Stomach (tissue), 9 donors: ENCODE data around the gene MINK1. TPM values are rescaled to one million over a fixed set of nuclear protein-coding genes. Genes with fewer than 3 reads are reported as not detected.
A peak's percentile ranks its signal among the peaks of the same experiment; 100 is the strongest.

ENCODE experiments used
- DNase-seq, 2 donors: peaks; one replicate each; pipeline versions ENCODE4 v3.0.0 to v3.0.0-alpha.2; 2013 to 2019
- H3K27ac ChIP-seq, 5 donors: fragments of 200-600 bp in 4 of 5; sonication (generic) in 4 of 5; one replicate each; pipeline ENCODE4 v1.5.1; 2013 to 2019; ENCODE audit warnings: mild to moderate bottlenecking in 1 of 5, moderate library complexity in 1 of 5
- H3K27me3 ChIP-seq, 3 donors: fragments of 200-600 bp; sonication (generic); one replicate each; pipeline ENCODE4 v1.5.1; 2017 to 2019; ENCODE audit warnings: mixed run types in 1 of 3
- H3K36me3 ChIP-seq, 4 donors: fragments of 200-600 bp; sonication (generic); 1 replicate in 3 of 4; 2 replicates in 1 of 4; pipeline ENCODE4 v1.5.1; 2016 to 2019
- H3K4me1 ChIP-seq, 4 donors: fragments of 200-600 bp; sonication (generic); one replicate each; pipeline ENCODE4 v1.5.1; 2016 to 2019
- H3K4me3 ChIP-seq, 4 donors: fragments of 200-600 bp; sonication (generic) in 3 of 4; one replicate each; pipeline ENCODE4 v1.5.1; 2016 to 2019; ENCODE audit warnings: mild to moderate bottlenecking in 1 of 4
- H3K9me3 ChIP-seq, 4 donors: fragments of 200-600 bp; sonication (generic); one replicate each; pipeline ENCODE4 v1.5.1; 2016 to 2019
- CTCF ChIP-seq, 7 experiments: fragments of 450-650 bp in 4 of 7; fragments of 200-600 bp in 3 of 7; sonication (generic) in 3 of 7; IDR thresholded peaks; one replicate each; pipeline ENCODE4 v1.5.1; 2016 to 2019; ENCODE audit warnings: antibody characterized with exemption in 7 of 7, control low read depth in 2 of 7, mild to moderate bottlenecking in 1 of 7
- EP300 ChIP-seq: sonication (generic); formaldehyde crosslinking; IDR thresholded peaks from one replicate; pipeline ENCODE4 v1.6.1; 2017; ENCODE audit warnings: antibody characterized with exemption
- POLR2A ChIP-seq, 4 donors: fragments of 450-650 bp; IDR thresholded peaks; one replicate each; pipeline ENCODE4 v1.6.1; 2016; ENCODE audit warnings: antibody characterized with exemption in 4 of 4, control low read depth in 2 of 4, mild to moderate bottlenecking in 1 of 4, moderate library complexity in 1 of 4
- POLR2AphosphoS5 ChIP-seq, 3 donors: sonication (generic); formaldehyde crosslinking; IDR thresholded peaks; one replicate each; pipeline ENCODE4 v1.6.1; 2016; ENCODE audit warnings: antibody characterized with exemption in 3 of 3
- WGBS, 5 donors: extraction: QIAGEN DNeasy Blood & Tissue Kit in 3 of 5; methylation state at CpG; one replicate each; pipeline versions ENCODE4 v1.1.5 to v1.1.7; 2013 to 2018; 5-methylcytosine and 5-hydroxymethylcytosine counted together
- intact Hi-C: fragments of 100-400 bp; cut with DNase I; formaldehyde crosslinking; loops from one replicate; pipeline ENCODE4 v1.15.1; 2023; ENCODE audit warnings: low total_unique reads
- polyA plus RNA-seq, 3 donors: library from polyadenylated mRNA; stranded (reverse); fragments of 200-250 nt; gene quantifications; one replicate each; pipeline ENCODE4 v1.2.3, GENCODE V29; 2013
- total RNA-seq, 5 donors: library from RNA; depleted of rRNA; stranded (reverse); fragments of >200 nt; gene quantifications; one replicate each; pipeline versions ENCODE4 v1.1.0 to v1.2.3, GENCODE V29; 2014 to 2016
- donor health status: healthy with polysubstance abuse.
- donor health status: Bipolar disorder and iron deficiency.
- donor health status: healthy.

Gene MINK1
- total and polyA plus RNA-seq, 8 donors: 24.6 to 230 (median 49.4) TPM

GRCh38 chr17:4789951-4790704 lies 43.0 kb upstream of the MINK1 start:
- H3K4me1 ChIP-seq: peaks cover 38 to 54% (median 47%) of the 10 kb centered on the region in 4 donors
- intact Hi-C loops: loop anchor here (5.0 to 10.0 kb wide), 3 partner anchors 55 to 92 kb away; partner anchors contain the start of genes CXCL16, MED11, PELP1 and ZMYND15
- TF ChIP-seq EP300 (no peak), POLR2AphosphoS5 (IDR thresholded peaks at IDR 0.05) (peak; percentile 41 to 87 (median 85)), CTCF (IDR thresholded peaks at IDR 0.05) (peak in 5 of 7 experiments; percentile 50 to 90 (median 79)), POLR2A (IDR thresholded peaks at IDR 0.05) (peak in 2 of 4 donors; percentile 70 to 75)
- peaks cover 0 to 20% (median 12%) of the 10 kb centered on the region in 3 donors for H3K27me3 ChIP-seq
- peak; percentile 90 to 95 for DNase-seq
- H3K9me3 ChIP-seq: no peaks in the 10 kb centered on the region
- WGBS, 5 donors: 0 to 1% (median 0%) methylated on average over 38 to 91 of the region's 91 CpGs
- no peaks in the 10 kb centered on the region for H3K36me3 ChIP-seq
- peak overlapping the region; percentile 94 to 99 (median 98) for H3K27ac ChIP-seq
- H3K4me3 ChIP-seq: peak overlapping the region; percentile 54 to 76 (median 66)

GRCh38 chr17:4790705-4791088 lies 42.4 kb upstream of the MINK1 start:
- intact Hi-C loops: no loop called here
- 19 to 52% (median 33%) methylated on average over 7 of the region's 7 CpGs for WGBS, 5 donors

GRCh38 chr17:4795168-4795567 lies 38.0 kb upstream of the MINK1 start:
- no peaks in the 10 kb centered on the region for H3K27me3 ChIP-seq
- peak overlapping the region in 2 of 4 donors; percentile 79 to 92 for H3K4me3 ChIP-seq
- peaks cover 13 to 30% (median 26%) of the 10 kb centered on the region in 4 donors for H3K36me3 ChIP-seq
- H3K4me1 ChIP-seq: peaks cover 14 to 27% (median 20%) of the 10 kb centered on the region in 4 donors
- no peak for DNase-seq
- intact Hi-C loops: no loop called here
- no peak for TF ChIP-seq EP300
- 94 to 100% (median 98%) methylated on average over 1 of the region's 1 CpG for WGBS, 5 donors
- H3K27ac ChIP-seq: peak overlapping the region in 4 of 5 donors; percentile 77 to 88 (median 84)
- H3K9me3 ChIP-seq: no peaks in the 10 kb centered on the region

More at GRCh38 chr17:4790705-4791088, 42.4 kb upstream of the MINK1 start:
- no peak for DNase-seq
- Histone ChIP-seq H3K27me3 (peaks cover 0 to 15% (median 7%) of the 10 kb centered on the region in 3 donors), H3K4me3 (peak overlapping the region; percentile 54 to 76 (median 66)), H3K36me3 (no peaks in the 10 kb centered on the region), H3K9me3 (no peaks in the 10 kb centered on the region), H3K4me1 (peaks cover 36 to 51% (median 45%) of the 10 kb centered on the region in 4 donors), H3K27ac (peak overlapping the region; percentile 94 to 99 (median 98))
- no peak for TF ChIP-seq CTCF (IDR thresholded peaks at IDR 0.05)
- TF ChIP-seq POLR2AphosphoS5 (IDR thresholded peaks at IDR 0.05): no peak
- no peak for TF ChIP-seq POLR2A (IDR thresholded peaks at IDR 0.05)
- TF ChIP-seq EP300: no peak

GRCh38 chr17:4796552-4796920 lies 36.6 kb upstream of the MINK1 start:
- Histone ChIP-seq H3K27me3 (no peaks in the 10 kb centered on the region), H3K4me1 (peaks cover 14 to 21% (median 17%) of the 10 kb centered on the region in 4 donors), H3K36me3 (peaks cover 13 to 30% (median 26%) of the 10 kb centered on the region in 4 donors), H3K4me3 (peak overlapping the region; percentile 72 to 99 (median 86)), H3K9me3 (no peaks in the 10 kb centered on the region), H3K27ac (peak overlapping the region in 4 of 5 donors; percentile 77 to 88 (median 84))
- intact Hi-C loops: no loop called here
- TF ChIP-seq POLR2AphosphoS5 (IDR thresholded peaks at IDR 0.05): no peak
- TF ChIP-seq EP300: no peak
- TF ChIP-seq CTCF (IDR thresholded peaks at IDR 0.05): no peak
- no peak for TF ChIP-seq POLR2A (IDR thresholded peaks at IDR 0.05)
- 0 to 2% (median 1%) methylated on average over 7 of the region's 7 CpGs for WGBS, 5 donors
- peak in 1 of 2 donors; percentile 54 for DNase-seq
